ENCODE measurements around the gene BEND6. TPM values are rescaled to one million over a fixed set of nuclear protein-coding genes. Genes with fewer than 3 reads are reported as not detected.

Gene BEND6
- total RNA-seq, 1 experiment from 2014 or later, result 2.1 TPM

- peaks cover 16% of the 10 kb centered on the region for H3K9me3 Mint-ChIP-seq (ENCODE audit: unreplicated experiment)
- CTCF ChIA-PET, result interaction anchor here (0.7 to 1.0 kb wide), 2 partner anchors 21 to 36 kb away, joined by 3 to 4 read pairs; no protein-coding TSS in a partner anchor
- no peak overlapping the region for H3K4me3 Mint-ChIP-seq (ENCODE audit: unreplicated experiment)
- intact Hi-C loops (cut with micrococcal nuclease), result no loop called here
- H3K4me1 Mint-ChIP-seq (ENCODE audit: insufficient read depth, unreplicated experiment), result peaks cover 15% of the 10 kb centered on the region
- no peak overlapping the region for H3K27ac Mint-ChIP-seq (ENCODE audit: low read depth, unreplicated experiment)
- H3K36me3 Mint-ChIP-seq (ENCODE audit: insufficient read depth, unreplicated experiment), result no peaks in the 10 kb centered on the region
- TF ChIP-seq CTCF (IDR thresholded peaks at IDR 0.05; ENCODE audit: unreplicated experiment), result no peak
- POLR2A ChIA-PET, result interaction anchor here (0.9 kb wide), 1 partner anchor 11 kb away, joined by 3 read pairs; no protein-coding TSS in a partner anchor
- H3K27me3 Mint-ChIP-seq (ENCODE audit: insufficient read depth, unreplicated experiment), result no peaks in the 10 kb centered on the region
- BruUV-seq (replicated peaks), result no TSS peak
- DNase-seq (ENCODE audit: unreplicated experiment), result no peak
These were observed 14.4 kb upstream of the BEND6 start for GRCh38 chr6:56940463-56940862.

- BruUV-seq (replicated peaks), result no TSS peak
- no peak overlapping the region for H3K4me3 Mint-ChIP-seq (ENCODE audit: unreplicated experiment)
- DNase-seq (ENCODE audit: unreplicated experiment), result no peak
- H3K27me3 Mint-ChIP-seq (ENCODE audit: insufficient read depth, unreplicated experiment), result no peaks in the 10 kb centered on the region
- TF ChIP-seq CTCF (IDR thresholded peaks at IDR 0.05; ENCODE audit: unreplicated experiment), result no peak
- H3K27ac Mint-ChIP-seq (ENCODE audit: low read depth, unreplicated experiment), result no peak overlapping the region
- CTCF ChIA-PET, result interaction anchor here (0.7 to 1.0 kb wide), 2 partner anchors 21 to 37 kb away, joined by 3 to 4 read pairs; no protein-coding TSS in a partner anchor
- POLR2A ChIA-PET, result interaction anchor here (0.6 to 0.9 kb wide), 2 partner anchors 10 to 12 kb away, joined by 3 to 4 read pairs; no protein-coding TSS in a partner anchor
- intact Hi-C loops (cut with micrococcal nuclease), result no loop called here
- no peaks in the 10 kb centered on the region for H3K36me3 Mint-ChIP-seq (ENCODE audit: insufficient read depth, unreplicated experiment)
- H3K9me3 Mint-ChIP-seq (ENCODE audit: unreplicated experiment), result peaks cover 16% of the 10 kb centered on the region
- peaks cover 15% of the 10 kb centered on the region for H3K4me1 Mint-ChIP-seq (ENCODE audit: insufficient read depth, unreplicated experiment)
These were observed 13.9 kb upstream of the BEND6 start for GRCh38 chr6:56940977-56941376.

GRCh38 chr6:56944661-56945060, 10.2 kb upstream of the BEND6 start:
- no peak for TF ChIP-seq CTCF (IDR thresholded peaks at IDR 0.05; ENCODE audit: unreplicated experiment)
- Mint-ChIP-seq H3K36me3 (ENCODE audit: insufficient read depth, unreplicated experiment) (no peaks in the 10 kb centered on the region), H3K27me3 (ENCODE audit: insufficient read depth, unreplicated experiment) (no peaks in the 10 kb centered on the region), H3K9me3 (ENCODE audit: unreplicated experiment) (peaks cover 16% of the 10 kb centered on the region), H3K27ac (ENCODE audit: low read depth, unreplicated experiment) (no peak overlapping the region), H3K4me3 (ENCODE audit: unreplicated experiment) (no peak overlapping the region), H3K4me1 (ENCODE audit: insufficient read depth, unreplicated experiment) (peaks cover 15% of the 10 kb centered on the region)
- ChIA-PET CTCF (no interaction called here), POLR2A (interaction anchor here (0.9 kb wide), 1 partner anchor 87 kb away, joined by 4 read pairs; no protein-coding TSS in a partner anchor)
- no peak for DNase-seq (ENCODE audit: unreplicated experiment)
- intact Hi-C loops (cut with micrococcal nuclease), result no loop called here
- BruUV-seq (replicated peaks), result no TSS peak

- H3K4me1 Mint-ChIP-seq (ENCODE audit: insufficient read depth, unreplicated experiment), result peaks cover 15% of the 10 kb centered on the region
- no peaks in the 10 kb centered on the region for H3K36me3 Mint-ChIP-seq (ENCODE audit: insufficient read depth, unreplicated experiment)
- no peak for DNase-seq (ENCODE audit: unreplicated experiment)
- no peaks in the 10 kb centered on the region for H3K27me3 Mint-ChIP-seq (ENCODE audit: insufficient read depth, unreplicated experiment)
- TF ChIP-seq CTCF (IDR thresholded peaks at IDR 0.05; ENCODE audit: unreplicated experiment), result no peak
- intact Hi-C loops (cut with micrococcal nuclease), result no loop called here
- ChIA-PET CTCF (interaction anchor here (0.5 to 2.2 kb wide), 4 partner anchors 10 to 370 kb away, joined by 3 to 6 read pairs (median 4); no protein-coding TSS in a partner anchor), POLR2A (interaction anchor here (0.6 kb wide), 1 partner anchor 11 kb away, joined by 3 read pairs; no protein-coding TSS in a partner anchor)
- H3K4me3 Mint-ChIP-seq (ENCODE audit: unreplicated experiment), result no peak overlapping the region
- BruUV-seq (replicated peaks), result no TSS peak
- no peak overlapping the region for H3K27ac Mint-ChIP-seq (ENCODE audit: low read depth, unreplicated experiment)
- peaks cover 8% of the 10 kb centered on the region for H3K9me3 Mint-ChIP-seq (ENCODE audit: unreplicated experiment)
These were observed 8.5 kb upstream of the BEND6 start for GRCh38 chr6:56946368-56946767.
